Stimulated activated CD4-positive, alpha-beta T cell treated with anti-CD3 and anti-CD28 coated beads, Interleukin-2, amount 100 ng/mL, for 4 hours (primary cell): Measurements from ENCODE around the gene KCNAB1.
"Not testable (repeated sequence)": the region's sequence is repeated elsewhere in the genome, so short reads cannot be mapped to it uniquely, and the experiment has no call there.

Experiments
- DNase-seq: peaks from one replicate; pipeline ENCODE4 v3.0.0-alpha.2; 2020; ENCODE audit warnings: low read depth

The KCNAB1 gene

GRCh38 chr3:156273111-156273694 lies 152.8 kb downstream of the KCNAB1 start:
- no peak for DNase-seq

- no peak for DNase-seq
Measured at GRCh38 chr3:156274791-156275190, 154.4 kb downstream of the KCNAB1 start.

GRCh38 chr3:156284637-156285036 lies 164.3 kb downstream of the KCNAB1 start:
- DNase-seq: not testable (repeated sequence)

- no peak for DNase-seq
Measured at GRCh38 chr3:156285626-156286025, 165.2 kb downstream of the KCNAB1 start.

GRCh38 chr3:156290924-156291271 lies 170.5 kb downstream of the KCNAB1 start:
- no peak for DNase-seq

- no peak for DNase-seq
Measured at GRCh38 chr3:156291272-156292123, 171.1 kb downstream of the KCNAB1 start.

- DNase-seq: no peak
Measured at GRCh38 chr3:156293566-156293965, 173.2 kb downstream of the KCNAB1 start.

GRCh38 chr3:156297582-156297981 lies 177.2 kb downstream of the KCNAB1 start:
- DNase-seq: no peak

GRCh38 chr3:156298014-156298413 lies 177.6 kb downstream of the KCNAB1 start:
- no peak for DNase-seq

GRCh38 chr3:156298938-156299337 lies 178.6 kb downstream of the KCNAB1 start:
- DNase-seq: no peak

GRCh38 chr3:156299569-156299968 lies 179.2 kb downstream of the KCNAB1 start:
- no peak for DNase-seq

GRCh38 chr3:156300371-156300770 lies 180.0 kb downstream of the KCNAB1 start:
- DNase-seq: no peak

GRCh38 chr3:156300929-156301840 lies 180.8 kb downstream of the KCNAB1 start:
- no peak for DNase-seq

GRCh38 chr3:156303001-156303707 lies 182.8 kb downstream of the KCNAB1 start:
- no peak for DNase-seq

GRCh38 chr3:156304406-156304805 lies 184.0 kb downstream of the KCNAB1 start:
- DNase-seq: no peak

GRCh38 chr3:156305672-156306071 lies 185.3 kb downstream of the KCNAB1 start:
- DNase-seq: no peak

- DNase-seq: no peak
Measured at GRCh38 chr3:156307704-156308103, 187.3 kb downstream of the KCNAB1 start.

- DNase-seq: no peak
Measured at GRCh38 chr3:156311431-156311830, 191.1 kb downstream of the KCNAB1 start.

- DNase-seq: no peak
Measured at GRCh38 chr3:156311930-156312329, 191.6 kb downstream of the KCNAB1 start.

GRCh38 chr3:156316076-156316475 lies 195.7 kb downstream of the KCNAB1 start:
- DNase-seq: no peak

GRCh38 chr3:156317462-156318074 lies 197.2 kb downstream of the KCNAB1 start:
- DNase-seq: no peak

- no peak for DNase-seq
Measured at GRCh38 chr3:156321945-156322344, 201.6 kb downstream of the KCNAB1 start.
